ENCODE data around the gene STK11IP. TPM values are rescaled to one million over a fixed set of nuclear protein-coding genes. Genes with fewer than 3 reads are reported as not detected.

Gene STK11IP
- total RNA-seq, 1 experiment from 2014 or later, result 29.3 TPM

- peaks cover 28% of the 10 kb centered on the region for H3K4me1 Mint-ChIP-seq (ENCODE audit: low read depth, unreplicated experiment)
- BruUV-seq (replicated peaks), result no TSS peak
- no peaks in the 10 kb centered on the region for H3K27me3 Mint-ChIP-seq (ENCODE audit: unreplicated experiment)
- intact Hi-C loops (cut with micrococcal nuclease; ENCODE audit: unreplicated experiment), result loop anchor here (5.0 kb wide), 1 partner anchor 102 kb away; the partner anchor contains the start of genes CHPF and TMEM198
- no peak for DNase-seq
- CTCF ChIA-PET, result no interaction called here
- H3K27ac Mint-ChIP-seq (ENCODE audit: unreplicated experiment), result no peak overlapping the region
- H3K36me3 Mint-ChIP-seq (ENCODE audit: insufficient read depth, unreplicated experiment), result peaks cover 13% of the 10 kb centered on the region
- no peak overlapping the region for H3K4me3 Mint-ChIP-seq (ENCODE audit: low read depth, unreplicated experiment)
- TF ChIP-seq, protein P1, sequence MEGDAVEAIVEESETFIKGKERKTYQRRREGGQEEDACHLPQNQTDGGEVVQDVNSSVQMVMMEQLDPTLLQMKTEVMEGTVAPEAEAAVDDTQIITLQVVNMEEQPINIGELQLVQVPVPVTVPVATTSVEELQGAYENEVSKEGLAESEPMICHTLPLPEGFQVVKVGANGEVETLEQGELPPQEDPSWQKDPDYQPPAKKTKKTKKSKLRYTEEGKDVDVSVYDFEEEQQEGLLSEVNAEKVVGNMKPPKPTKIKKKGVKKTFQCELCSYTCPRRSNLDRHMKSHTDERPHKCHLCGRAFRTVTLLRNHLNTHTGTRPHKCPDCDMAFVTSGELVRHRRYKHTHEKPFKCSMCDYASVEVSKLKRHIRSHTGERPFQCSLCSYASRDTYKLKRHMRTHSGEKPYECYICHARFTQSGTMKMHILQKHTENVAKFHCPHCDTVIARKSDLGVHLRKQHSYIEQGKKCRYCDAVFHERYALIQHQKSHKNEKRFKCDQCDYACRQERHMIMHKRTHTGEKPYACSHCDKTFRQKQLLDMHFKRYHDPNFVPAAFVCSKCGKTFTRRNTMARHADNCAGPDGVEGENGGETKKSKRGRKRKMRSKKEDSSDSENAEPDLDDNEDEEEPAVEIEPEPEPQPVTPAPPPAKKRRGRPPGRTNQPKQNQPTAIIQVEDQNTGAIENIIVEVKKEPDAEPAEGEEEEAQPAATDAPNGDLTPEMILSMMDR (IDR thresholded peaks at IDR 0.05; ENCODE audit: unreplicated experiment), result no peak
- H3K9me3 Mint-ChIP-seq (ENCODE audit: low read depth, unreplicated experiment), result no peaks in the 10 kb centered on the region
Observed at GRCh38 chr2:219643788-219644398, 46.2 kb downstream of the STK11IP start.

- CTCF ChIA-PET, result interaction anchor here (0.7 to 2.2 kb wide), 6 partner anchors 16 to 680 kb away, joined by 3 to 13 read pairs (median 5); no protein-coding TSS in a partner anchor
- Mint-ChIP-seq H3K27ac (ENCODE audit: unreplicated experiment) (no peak overlapping the region), H3K36me3 (ENCODE audit: insufficient read depth, unreplicated experiment) (peaks cover 13% of the 10 kb centered on the region), H3K27me3 (ENCODE audit: unreplicated experiment) (no peaks in the 10 kb centered on the region), H3K4me3 (ENCODE audit: low read depth, unreplicated experiment) (no peak overlapping the region), H3K9me3 (ENCODE audit: low read depth, unreplicated experiment) (no peaks in the 10 kb centered on the region), H3K4me1 (ENCODE audit: low read depth, unreplicated experiment) (peaks cover 28% of the 10 kb centered on the region)
- BruUV-seq (replicated peaks), result no TSS peak
- intact Hi-C loops (cut with micrococcal nuclease; ENCODE audit: unreplicated experiment), result loop anchor here (5.0 kb wide), 1 partner anchor 103 kb away; the partner anchor contains the start of genes CHPF and TMEM198
- TF ChIP-seq, protein P1 (IDR thresholded peaks at IDR 0.05; ENCODE audit: unreplicated experiment), result no peak
- DNase-seq, result no peak
Observed at GRCh38 chr2:219644801-219645480, 47.3 kb downstream of the STK11IP start.

DNA sequence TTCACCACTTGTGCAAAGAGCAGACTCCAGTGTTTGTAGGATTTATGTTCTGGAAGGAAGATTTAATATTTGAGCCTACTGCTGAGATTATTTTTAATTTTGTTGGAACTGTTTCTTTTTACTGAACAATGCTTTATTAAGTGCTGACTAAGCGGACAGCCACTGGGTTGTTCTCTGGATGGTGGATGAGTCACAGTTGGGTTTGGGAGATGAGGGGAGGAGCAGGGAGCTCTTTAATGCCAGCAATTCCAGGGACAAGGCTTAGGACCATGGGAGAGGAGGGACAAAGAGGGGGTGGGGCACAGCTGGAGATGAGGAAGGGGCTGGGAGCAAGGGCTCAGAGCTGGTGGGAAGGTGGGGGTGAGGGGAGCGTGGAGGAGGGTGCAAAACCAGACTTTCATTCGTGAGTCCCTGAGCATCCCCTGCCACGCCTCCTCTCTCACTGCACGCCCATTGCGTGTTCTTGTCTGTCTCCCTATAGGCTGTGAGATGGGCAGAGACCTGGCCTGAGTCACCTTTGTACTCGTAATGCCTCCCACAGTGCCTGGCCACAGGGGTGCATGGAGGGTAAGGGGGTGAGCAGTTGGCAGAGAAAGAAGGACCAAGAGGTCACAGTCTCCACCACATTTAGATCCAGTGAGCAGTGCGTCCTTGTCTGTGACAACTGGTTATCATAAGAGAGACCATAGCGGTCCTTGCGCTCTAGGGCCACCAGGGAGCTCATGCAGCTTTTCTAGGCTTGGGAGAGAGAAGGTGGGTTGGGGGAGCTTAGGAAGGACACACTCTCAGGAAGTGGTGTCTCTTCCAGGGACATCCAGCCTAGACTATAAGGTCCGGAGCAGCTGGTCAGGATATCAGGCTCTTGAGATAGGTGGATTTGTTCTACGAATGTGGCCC, 48.2 kb downstream of the STK11IP start:
- no peak for DNase-seq
- no TSS peak for BruUV-seq (replicated peaks)
- no peak overlapping the region for H3K4me3 Mint-ChIP-seq (ENCODE audit: low read depth, unreplicated experiment)
- TF ChIP-seq, protein P1 (IDR thresholded peaks at IDR 0.05; ENCODE audit: unreplicated experiment), result no peak
- peaks cover 28% of the 10 kb centered on the region for H3K4me1 Mint-ChIP-seq (ENCODE audit: low read depth, unreplicated experiment)
- no peaks in the 10 kb centered on the region for H3K9me3 Mint-ChIP-seq (ENCODE audit: low read depth, unreplicated experiment)
- intact Hi-C loops (cut with micrococcal nuclease; ENCODE audit: unreplicated experiment), result no loop called here
- H3K36me3 Mint-ChIP-seq (ENCODE audit: insufficient read depth, unreplicated experiment), result peaks cover 13% of the 10 kb centered on the region
- no peak overlapping the region for H3K27ac Mint-ChIP-seq (ENCODE audit: unreplicated experiment)
- H3K27me3 Mint-ChIP-seq (ENCODE audit: unreplicated experiment), result no peaks in the 10 kb centered on the region
- CTCF ChIA-PET, result interaction anchor here (0.7 to 2.2 kb wide), 6 partner anchors 15 to 681 kb away, joined by 3 to 13 read pairs (median 5); no protein-coding TSS in a partner anchor

- no TSS peak for BruUV-seq (replicated peaks)
- peaks cover 8% of the 10 kb centered on the region for H3K36me3 Mint-ChIP-seq (ENCODE audit: insufficient read depth, unreplicated experiment)
- H3K9me3 Mint-ChIP-seq (ENCODE audit: low read depth, unreplicated experiment), result no peaks in the 10 kb centered on the region
Observed at GRCh38 chr2:219648176-219648575, 50.5 kb downstream of the STK11IP start.

More at GRCh38 chr2:219648176-219648575, 50.5 kb downstream of the STK11IP start:
- Mint-ChIP-seq H3K4me1 (ENCODE audit: low read depth, unreplicated experiment) (peaks cover 13% of the 10 kb centered on the region), H3K27ac (ENCODE audit: unreplicated experiment) (no peak overlapping the region), H3K27me3 (ENCODE audit: unreplicated experiment) (no peaks in the 10 kb centered on the region), H3K4me3 (ENCODE audit: low read depth, unreplicated experiment) (no peak overlapping the region)
- intact Hi-C loops (cut with micrococcal nuclease; ENCODE audit: unreplicated experiment), result no loop called here
- CTCF ChIA-PET, result interaction anchor here (0.7 kb wide), 2 partner anchors 1124 to 1848 kb away, joined by 3 read pairs; no protein-coding TSS in a partner anchor
- TF ChIP-seq, protein P1 (IDR thresholded peaks at IDR 0.05; ENCODE audit: unreplicated experiment), result no peak
- no peak for DNase-seq
